Measurements from ENCODE around the gene GBX2.

GBX2 gene

DNA sequence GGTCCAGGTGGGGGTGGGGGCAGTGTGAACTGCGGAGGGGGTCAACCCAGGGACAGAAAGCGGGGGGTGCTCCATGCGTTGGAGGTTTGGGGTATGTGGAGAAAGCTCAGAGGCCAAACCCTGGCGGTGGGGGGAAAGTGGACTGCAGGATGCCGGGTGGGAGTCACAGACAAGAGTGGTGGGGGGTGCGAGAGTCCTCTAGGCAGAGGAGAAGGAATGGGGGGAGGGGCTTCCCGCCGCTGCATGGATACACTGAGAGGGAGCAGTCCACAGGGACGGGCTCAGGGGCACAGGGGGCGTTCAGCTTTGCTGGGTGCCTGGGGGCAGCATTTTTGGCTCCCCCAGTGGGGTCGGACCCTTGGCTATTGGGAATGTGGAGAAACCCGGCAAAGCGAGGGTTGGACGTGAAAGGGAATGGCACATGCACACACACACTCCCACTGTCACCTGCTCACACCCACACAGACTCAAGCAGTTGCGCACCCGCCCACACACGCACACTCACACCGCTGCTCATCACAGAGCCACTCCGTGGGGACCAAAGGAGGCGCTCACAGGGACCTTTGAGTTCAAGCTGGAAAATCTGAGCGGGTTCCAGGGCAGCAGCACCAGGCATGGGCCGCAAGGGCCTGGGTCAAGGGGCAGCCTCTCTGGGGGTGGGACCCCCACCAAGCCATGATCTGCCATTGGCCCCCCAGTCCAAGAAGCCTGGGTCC lies 7.7 kb downstream of the GBX2 start:
- no peak for DNase-seq (ENCODE audit: low read depth)
- no peak overlapping the region for H3K4me3 ChIP-seq (ENCODE audit: low read length)

DNA sequence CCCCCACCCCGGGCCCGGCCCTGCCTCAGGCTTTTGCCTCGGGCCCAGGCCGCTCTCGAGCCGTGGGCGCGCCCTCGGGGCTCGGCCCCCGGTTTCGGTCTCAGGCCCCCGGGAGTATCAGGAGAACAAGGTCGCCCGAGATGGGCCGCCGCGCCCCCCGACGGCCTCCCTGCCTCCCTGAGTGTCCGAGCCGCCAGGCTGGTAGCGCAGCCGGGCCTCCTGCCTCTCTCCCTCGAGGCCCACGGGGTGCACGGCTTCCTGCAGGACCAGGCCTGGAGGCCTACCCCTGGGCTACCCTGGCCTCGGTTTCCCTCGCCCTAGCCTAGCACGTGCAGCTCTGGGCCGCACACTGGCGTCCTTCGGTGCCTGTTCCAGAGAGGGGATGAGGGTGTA lies 8.4 kb downstream of the GBX2 start:
- H3K4me3 ChIP-seq (ENCODE audit: low read length), result no peak overlapping the region
- no peak for TF ChIP-seq CTCF (conservative IDR thresholded peaks at IDR 0.05; ENCODE audit: low read length)
- no peak for DNase-seq (ENCODE audit: low read depth)

More for the DNA sequence above, 7.7 kb downstream of the GBX2 start:
- no peak for TF ChIP-seq CTCF (conservative IDR thresholded peaks at IDR 0.05; ENCODE audit: low read length)

GRCh38 chr2:236158969-236159777 lies 9.0 kb downstream of the GBX2 start:
- no peak for DNase-seq (ENCODE audit: low read depth)
- H3K4me3 ChIP-seq (ENCODE audit: low read length), result no peak overlapping the region
- TF ChIP-seq CTCF (conservative IDR thresholded peaks at IDR 0.05; ENCODE audit: low read length), result no peak

DNA sequence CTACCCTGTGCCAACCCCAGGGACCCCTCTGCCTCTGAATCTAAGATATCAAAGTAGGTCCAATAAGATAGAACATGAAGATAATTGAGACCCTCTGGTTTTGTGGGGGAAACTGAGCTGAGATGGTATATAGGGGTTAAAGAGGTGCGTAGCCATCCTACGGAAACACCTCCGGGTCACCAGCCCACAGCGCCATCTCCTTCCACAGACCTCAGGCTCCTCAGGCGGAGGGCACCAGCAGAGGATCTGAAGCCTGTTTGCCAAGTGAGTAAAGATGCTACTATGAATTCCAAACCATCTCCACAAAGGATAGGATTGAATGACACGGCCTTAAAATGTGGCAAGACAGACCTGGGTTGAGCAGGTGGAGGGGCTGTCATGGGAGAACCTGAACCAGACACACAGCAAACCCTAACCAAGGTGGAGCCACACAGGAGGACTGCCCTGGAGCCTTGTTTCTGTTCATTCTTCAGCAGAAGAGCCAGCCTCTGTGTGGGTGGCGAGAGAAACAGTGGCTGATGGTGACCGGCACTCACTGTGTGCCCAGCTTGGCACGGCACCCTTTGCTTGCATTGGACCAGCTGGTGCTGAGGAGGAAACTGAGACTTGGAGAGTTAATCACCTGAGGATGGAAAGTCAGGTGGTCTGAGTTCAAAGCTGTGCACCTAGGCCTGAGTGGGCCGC lies 10.2 kb downstream of the GBX2 start:
- no peak overlapping the region for H3K4me3 ChIP-seq (ENCODE audit: low read length)
- no peak for TF ChIP-seq CTCF (conservative IDR thresholded peaks at IDR 0.05; ENCODE audit: low read length)
- no peak for DNase-seq (ENCODE audit: low read depth)

DNA sequence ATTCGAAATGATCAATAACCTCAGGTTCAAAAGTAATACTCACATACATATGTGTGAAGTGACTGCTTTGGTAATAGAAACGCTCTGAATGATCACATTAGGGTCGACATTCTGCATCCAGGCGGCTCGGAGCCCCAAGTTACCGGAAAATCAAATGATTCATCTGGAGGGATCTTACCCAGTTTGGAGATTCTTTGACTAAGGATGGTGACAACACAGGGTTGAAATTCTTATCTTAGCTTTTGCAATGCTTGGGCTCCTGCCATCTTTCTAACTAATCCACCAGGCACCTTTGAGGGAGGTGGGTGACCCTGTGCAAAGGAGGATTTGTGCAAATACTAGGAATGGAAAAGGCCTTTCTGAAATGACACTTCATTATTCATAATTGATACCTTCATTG lies 10.8 kb downstream of the GBX2 start:
- no peak for DNase-seq (ENCODE audit: low read depth)
- H3K4me3 ChIP-seq (ENCODE audit: low read length), result no peak overlapping the region
- no peak for TF ChIP-seq CTCF (conservative IDR thresholded peaks at IDR 0.05; ENCODE audit: low read length)

DNA sequence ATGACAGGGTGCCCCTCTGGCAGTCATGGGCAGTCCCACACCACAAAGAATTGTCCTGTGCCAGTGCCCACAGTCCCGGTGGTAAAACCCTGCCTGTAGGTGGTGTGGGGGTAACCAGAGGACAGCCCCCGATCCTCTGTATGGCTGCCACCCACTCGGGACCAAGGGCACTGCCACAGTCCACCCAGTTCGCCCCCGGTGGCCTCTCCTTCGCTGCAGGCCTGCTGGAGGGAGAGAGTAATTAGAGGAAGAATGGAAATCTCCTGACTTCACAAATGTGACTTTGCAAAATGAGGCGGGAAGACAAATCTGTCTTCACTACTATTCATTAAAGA lies 11.4 kb downstream of the GBX2 start:
- DNase-seq (ENCODE audit: low read depth), result no peak
- TF ChIP-seq CTCF (conservative IDR thresholded peaks at IDR 0.05; ENCODE audit: low read length), result no peak
- H3K4me3 ChIP-seq (ENCODE audit: low read length), result no peak overlapping the region
